Fibroblast of skin of right biceps (primary cell): ENCODE results near the gene RYR3.
A peak's percentile ranks its signal among the peaks of the same experiment; 100 is the strongest.

Source experiments
- DNase-seq: peaks from one replicate; pipeline ENCODE4 v3.0.0-alpha.2; 2013

RYR3 gene

GRCh38 chr15:33852094-33852493 is 541.3 kb downstream of the RYR3 start:
- peak; percentile 54 for DNase-seq

- DNase-seq: peak; percentile 88
Observed at GRCh38 chr15:33852570-33852969, 541.8 kb downstream of the RYR3 start.

- no peak for DNase-seq
Observed at GRCh38 chr15:33857726-33858125, 547.0 kb downstream of the RYR3 start.

DNA sequence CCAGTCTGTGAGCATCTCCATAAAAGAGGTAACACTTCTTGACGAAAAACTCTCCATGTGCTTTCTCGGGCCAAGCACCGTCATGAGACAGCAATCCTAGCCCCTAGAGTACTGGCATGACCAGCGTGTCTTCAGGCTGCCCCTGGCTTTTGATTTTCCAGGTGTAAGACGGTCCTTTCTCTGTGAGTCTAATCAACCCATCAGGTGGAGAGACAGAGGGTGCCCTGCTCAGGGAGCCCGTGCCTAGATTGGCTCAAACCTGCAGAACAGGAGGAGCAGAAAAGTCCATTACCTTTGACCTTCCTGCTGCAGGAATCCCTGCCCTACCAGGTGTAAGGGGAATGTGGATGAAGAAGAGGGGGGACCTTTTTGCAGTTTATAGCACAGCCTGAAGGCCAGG is 548.1 kb downstream of the RYR3 start:
- DNase-seq: no peak

DNA sequence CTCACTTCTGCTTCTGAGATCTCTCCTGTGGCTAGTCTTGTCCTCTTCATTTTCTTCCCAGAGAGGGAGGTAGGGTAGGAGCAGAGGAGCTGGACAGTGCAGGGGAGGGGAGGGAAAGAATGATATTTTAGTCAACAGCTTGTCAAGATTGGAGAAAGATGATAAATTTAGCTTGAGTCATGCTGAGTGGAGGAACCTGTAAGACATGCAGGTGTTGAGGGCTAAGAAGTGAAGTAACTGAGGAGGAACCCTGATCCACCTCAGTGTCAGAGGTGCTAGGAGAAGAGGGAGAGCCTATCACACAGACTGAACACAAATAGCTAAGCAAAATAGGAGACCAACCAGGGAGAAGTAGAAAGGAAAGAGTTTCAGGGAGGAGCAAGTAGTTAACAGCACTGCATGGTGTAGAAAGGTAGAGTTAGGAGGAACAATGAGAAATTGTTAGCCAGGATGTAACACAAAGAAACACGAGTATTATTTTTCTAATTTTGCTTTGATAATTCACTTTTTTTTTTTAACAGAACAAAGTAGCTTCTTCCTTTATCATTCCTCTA is 549.3 kb downstream of the RYR3 start:
- no peak for DNase-seq

DNA sequence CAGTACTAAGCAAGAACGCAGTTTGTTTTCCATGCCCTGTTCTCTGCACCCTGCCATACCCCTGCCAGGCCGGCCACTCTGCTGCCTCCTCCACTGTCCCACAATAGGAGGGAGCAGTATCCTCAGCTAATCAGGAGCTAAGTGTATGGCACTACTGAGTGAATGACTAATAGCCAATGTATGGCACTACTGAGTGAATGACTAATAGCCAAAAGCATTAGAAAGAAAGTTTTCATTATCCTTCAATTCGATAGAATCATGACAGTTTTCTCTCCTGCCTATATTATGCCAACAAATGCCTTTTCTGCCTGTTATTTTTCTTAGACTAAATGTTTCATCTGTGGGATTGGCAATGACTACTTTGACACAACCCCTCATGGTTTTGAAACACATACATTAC is 550.0 kb downstream of the RYR3 start:
- DNase-seq: peak; percentile 77

GRCh38 chr15:33864360-33865075 is 553.8 kb downstream of the RYR3 start:
- no peak for DNase-seq

DNA sequence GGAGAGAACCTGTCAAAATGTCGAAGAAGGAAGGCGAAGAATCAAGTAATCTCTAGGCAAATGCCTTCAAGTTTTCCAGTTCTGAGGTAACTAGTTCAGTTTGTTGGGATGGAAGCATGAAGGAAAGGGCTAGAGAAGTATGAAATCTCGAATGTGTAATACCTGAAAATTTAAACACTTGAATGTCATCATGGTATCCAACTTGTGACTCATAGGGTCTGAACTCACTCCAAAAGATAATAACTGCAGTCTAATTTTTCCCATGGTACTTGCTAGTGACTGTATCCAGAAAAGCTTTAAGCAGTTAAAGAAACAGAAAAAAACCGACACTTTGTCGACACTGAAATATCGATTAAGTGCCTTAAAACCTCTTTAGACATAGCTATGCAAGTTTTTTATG is 554.6 kb downstream of the RYR3 start:
- DNase-seq: peak; percentile 68

GRCh38 chr15:33866101-33866737 is 555.5 kb downstream of the RYR3 start:
- DNase-seq: no peak

GRCh38 chr15:33871980-33872379 is 561.2 kb downstream of the RYR3 start:
- DNase-seq: no peak

- no peak for DNase-seq
Observed at GRCh38 chr15:33872416-33873106, 561.8 kb downstream of the RYR3 start.

- DNase-seq: no peak
Observed at GRCh38 chr15:33874156-33874555, 563.4 kb downstream of the RYR3 start.

DNA sequence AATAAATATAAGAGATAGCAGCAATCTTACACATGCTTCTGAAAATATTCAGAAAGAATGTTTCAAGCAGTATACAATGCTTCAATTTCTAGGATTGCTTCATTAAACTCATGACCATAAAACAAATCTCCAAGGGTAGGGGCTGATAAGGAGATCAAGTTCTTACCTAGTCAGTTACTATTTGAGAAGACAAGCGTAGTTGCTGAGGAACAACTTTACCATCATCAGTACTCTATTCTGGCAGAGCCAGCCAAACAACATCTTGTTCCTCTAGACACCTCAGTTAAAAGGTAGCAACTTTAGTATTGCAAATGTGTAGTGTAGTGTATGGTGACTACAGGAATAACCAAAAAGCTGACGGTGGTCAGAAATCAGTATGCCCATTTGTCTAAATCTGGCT is 572.2 kb downstream of the RYR3 start:
- DNase-seq: no peak

GRCh38 chr15:33888176-33888575 is 577.4 kb downstream of the RYR3 start:
- no peak for DNase-seq

DNA sequence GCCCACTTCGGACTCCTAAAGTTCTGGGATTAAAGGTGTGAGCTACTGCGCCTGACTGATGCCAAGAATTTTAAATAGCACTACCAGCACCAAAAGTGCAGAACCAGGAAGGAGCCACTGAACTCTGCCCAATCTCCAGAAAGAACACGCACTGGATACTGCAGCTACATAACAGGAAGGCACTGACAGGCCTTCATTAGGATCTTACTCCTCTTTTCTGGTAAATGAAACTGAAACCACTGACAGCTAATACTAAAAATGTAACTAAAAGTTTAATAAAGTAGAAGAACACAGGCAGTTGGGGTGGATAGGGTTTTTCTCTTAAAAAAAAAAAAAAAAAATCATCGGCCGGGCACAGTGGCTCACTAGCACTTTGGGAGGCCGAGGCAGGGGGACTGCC is 583.4 kb downstream of the RYR3 start:
- DNase-seq: no peak

- no peak for DNase-seq
Observed at GRCh38 chr15:33902043-33902442, 591.3 kb downstream of the RYR3 start.

DNA sequence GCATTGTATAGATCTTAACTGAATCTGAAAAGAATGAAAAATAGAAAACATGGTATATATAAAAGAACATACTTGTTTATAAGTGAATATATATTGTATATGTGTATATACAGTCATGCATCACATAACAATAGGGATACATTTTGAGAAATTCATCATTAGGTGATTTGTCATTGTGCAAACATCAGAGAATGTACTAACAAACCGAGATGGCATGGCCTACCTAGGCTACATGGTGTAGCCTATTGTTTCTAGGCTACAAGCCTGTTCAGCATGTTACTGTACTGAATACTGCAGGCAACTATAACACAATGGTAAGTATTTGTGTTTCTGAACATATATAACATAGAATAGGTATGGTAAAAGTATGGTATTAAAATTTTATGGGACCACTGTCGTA is 592.9 kb downstream of the RYR3 start:
- no peak for DNase-seq

- no peak for DNase-seq
Observed at GRCh38 chr15:33907326-33907725, 596.6 kb downstream of the RYR3 start.

GRCh38 chr15:33908406-33908805 is 597.6 kb downstream of the RYR3 start:
- peak; percentile 59 for DNase-seq

DNA sequence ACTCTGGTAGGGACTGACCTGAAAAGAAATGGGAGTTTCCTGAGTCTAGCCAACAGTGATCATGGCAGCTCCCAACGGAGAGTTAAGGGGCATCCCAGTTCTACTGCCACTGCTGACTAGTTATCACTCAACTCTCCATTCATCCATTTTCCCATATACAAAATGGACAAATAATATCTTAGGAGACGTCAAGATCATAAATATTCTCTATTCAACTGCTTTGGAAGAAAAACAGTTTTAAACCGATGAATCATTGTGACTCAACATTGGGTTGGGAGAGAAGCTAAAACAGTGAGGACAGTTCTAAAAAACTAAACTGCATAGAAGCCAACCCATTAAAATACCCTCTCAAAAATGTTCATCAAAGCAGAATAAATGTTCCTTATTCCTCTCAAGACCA is 600.0 kb downstream of the RYR3 start:
- peak; percentile 70 for DNase-seq

DNA sequence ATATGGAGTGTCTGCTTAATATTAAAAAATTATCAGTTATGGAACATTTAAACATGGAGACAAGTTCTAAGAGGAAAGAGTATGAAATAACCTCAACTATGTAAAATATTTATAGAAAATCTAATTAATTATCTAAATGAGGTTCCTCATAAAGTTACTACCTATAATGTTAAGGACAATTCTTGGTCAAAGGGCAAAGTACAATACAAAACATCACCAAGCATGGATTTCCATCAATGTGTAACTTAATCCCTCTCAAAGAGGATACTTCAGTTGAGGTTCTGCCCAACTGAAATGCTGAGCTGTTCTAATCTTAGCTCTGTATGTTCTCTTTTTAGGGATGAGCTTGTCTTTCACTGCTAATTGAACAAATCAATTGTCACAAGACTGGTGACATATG is 601.6 kb downstream of the RYR3 start:
- DNase-seq: no peak

- DNase-seq: peak; percentile 21
Observed at GRCh38 chr15:33913459-33913858, 602.7 kb downstream of the RYR3 start.
